SH-SY5Y (cell line): ENCODE data around the gene MAST4.

Experiments used
- GATA2 ChIP-seq: IDR thresholded peaks from 2 replicates; pipeline ENCODE4 v1.6.1; 2011; ENCODE audit warnings: mild to moderate bottlenecking, low read depth, low read length
- GATA3 ChIP-seq: IDR thresholded peaks from 2 replicates; pipeline ENCODE4 v1.6.1; 2011; ENCODE audit warnings: low read depth, mild to moderate bottlenecking, low read length, moderate library complexity

MAST4 gene

DNA sequence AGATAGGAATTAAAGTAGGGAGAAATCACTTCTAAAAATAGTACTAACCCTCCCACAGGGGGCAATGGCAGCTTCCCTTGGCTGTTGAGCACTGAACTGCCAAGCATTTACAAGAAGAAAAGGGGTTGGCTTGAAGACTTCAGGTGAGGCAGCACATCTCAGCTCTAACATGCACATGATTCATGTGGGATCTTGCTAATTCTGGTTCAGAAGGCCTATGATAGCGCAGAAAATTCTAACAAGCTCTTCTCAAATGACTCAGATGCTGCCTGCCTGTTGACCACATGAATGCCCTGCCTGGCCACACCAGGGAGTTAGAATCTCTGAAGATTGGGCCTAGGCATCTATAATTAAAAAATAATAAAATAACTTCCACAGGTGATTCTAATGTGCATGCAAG lies 577.8 kb downstream of the MAST4 start:
- TF ChIP-seq GATA3 (no peak), GATA2 (no peak)

DNA sequence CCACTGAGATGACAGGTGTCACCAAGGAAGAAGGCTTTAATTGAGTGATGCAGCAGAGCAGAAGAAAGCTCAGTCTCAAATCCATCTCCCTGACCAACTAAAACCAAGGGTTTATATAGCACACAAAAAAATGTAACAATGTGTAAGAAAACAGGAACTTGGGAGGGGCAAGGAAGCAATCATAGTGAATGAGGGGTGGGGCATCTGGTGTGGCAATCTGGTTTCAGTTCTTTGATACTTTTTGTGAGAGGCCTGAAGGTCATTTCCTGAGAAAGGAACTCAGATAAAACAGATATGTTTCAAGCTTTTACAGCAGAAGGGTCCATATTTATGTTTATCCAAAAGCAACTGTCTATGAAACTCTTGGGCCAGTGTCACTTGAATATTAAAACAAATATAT lies 580.7 kb downstream of the MAST4 start:
- TF ChIP-seq GATA3 = no peak
- TF ChIP-seq GATA2 = no peak

DNA sequence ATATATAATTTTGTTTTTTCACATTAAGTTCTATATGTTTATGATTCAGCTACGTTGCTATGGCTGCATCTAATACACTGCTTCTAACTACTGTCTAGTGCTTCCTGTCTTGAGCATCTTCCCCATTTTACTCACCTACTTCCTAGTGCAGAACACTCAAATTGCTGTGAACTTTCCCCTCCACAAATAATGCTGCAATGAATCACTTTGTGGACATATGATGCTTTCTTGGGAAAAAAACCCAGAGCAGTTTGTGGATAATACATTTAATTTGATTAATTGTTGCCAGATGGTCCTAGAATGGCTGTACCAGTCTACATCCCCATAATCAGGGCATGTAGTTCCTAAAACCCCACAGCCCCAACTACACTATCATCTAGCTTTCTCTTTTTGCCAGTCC lies 581.9 kb downstream of the MAST4 start:
- TF ChIP-seq GATA2 (no peak), GATA3 (no peak)

DNA sequence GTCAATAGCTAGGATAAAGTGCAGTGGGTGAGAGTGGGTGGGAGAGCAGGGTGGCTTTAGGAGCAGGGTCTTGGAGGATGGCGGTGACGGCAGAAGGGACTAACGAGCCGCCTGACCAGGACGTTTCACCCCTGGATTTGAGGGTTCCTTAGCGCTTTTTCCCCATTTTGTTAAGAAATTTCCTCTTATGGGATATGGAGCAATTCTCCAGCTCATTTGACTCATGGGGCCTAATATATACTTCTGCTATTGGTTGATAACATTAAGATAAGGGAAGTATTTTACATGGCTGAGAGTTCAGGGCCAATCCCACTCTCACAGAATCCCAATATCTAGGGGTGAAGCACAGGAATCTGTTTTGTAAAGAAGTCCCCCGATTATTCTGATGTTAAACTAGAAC lies 582.8 kb downstream of the MAST4 start:
- TF ChIP-seq GATA3 (no peak), GATA2 (no peak)

DNA sequence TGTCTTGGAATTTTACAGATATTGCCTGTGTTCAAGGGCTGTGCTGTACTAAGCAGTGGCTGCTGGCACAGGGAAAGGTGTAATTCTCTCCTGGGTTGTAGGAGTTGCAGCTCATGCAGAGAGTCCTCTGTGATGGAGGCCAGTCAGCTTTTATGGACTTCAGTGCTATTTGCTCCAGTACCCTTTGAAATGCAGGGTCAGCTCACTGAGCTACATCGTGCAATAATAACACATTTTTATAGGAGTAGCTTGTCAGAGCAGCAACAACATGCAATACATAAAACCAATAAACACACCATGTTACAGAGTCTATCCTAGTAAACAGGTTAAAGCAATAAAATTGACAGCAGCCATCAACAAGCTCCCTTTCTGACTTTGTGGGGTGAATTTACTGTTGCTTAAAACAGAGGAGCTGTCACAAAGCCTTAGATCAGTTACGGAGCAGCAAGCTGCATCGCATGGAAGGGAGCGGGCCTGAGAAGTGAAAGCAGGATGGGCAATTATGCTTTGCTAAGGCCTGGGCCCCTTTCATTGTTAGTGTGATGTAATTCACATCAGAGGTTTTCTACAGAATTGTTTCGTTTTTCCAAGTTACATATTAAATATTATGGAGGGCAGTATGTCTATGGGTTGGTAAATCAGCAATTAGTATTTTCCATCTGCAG lies 583.6 kb downstream of the MAST4 start:
- no peak for TF ChIP-seq GATA3
- TF ChIP-seq GATA2 = no peak

DNA sequence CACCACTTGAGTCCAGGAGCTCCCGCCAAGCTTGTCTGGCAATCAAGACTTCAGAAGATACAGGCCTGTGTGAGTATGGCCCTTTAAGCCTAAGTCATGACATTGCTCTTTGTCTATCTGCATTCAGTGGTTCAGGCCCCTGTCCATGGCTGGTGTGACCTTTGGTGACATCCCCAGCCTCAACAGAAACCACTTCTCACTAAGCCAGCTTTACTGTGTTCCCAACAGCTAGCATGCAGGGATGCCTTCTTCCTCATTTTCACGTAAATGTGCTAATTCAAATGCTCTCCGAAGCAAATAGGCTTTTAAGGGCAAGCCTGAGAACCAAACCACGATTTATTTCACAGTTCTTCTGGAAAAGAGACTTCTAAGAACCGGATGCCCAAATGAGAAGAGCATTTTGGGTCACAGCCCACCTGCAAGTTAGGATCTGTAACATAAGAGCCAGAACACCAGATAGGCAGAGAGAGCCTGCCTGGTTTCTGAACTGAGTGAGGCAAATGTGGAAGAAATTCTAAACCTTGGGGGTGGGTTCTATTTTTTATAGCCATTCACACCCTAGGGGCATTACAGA lies 585.5 kb downstream of the MAST4 start:
- TF ChIP-seq GATA2 = no peak
- no peak for TF ChIP-seq GATA3

DNA sequence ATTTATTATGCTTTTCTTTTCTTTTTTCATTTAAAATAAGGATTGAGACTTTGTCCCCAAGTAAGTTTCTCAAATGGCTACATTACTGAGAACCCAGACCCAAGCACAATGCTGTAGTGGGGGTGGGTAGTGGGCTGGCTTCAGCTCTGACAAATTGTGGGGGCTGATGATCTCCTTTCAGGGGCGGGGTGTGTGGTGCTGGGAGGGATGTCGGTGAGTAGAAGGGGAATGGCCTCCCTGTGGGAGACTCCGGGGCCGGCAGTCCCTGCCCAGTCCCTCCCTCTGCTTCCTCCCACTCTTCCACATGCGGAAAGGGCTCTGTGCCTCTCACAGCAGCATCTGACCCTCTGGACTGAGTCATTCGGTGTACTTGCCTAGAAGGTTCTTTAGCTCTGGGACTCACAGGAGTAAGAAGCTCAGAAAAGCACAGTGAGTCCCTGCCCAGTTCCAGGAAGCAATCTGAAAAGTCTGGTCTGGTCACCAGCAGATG lies 586.2 kb downstream of the MAST4 start:
- TF ChIP-seq GATA2 (no peak), GATA3 (no peak)

DNA sequence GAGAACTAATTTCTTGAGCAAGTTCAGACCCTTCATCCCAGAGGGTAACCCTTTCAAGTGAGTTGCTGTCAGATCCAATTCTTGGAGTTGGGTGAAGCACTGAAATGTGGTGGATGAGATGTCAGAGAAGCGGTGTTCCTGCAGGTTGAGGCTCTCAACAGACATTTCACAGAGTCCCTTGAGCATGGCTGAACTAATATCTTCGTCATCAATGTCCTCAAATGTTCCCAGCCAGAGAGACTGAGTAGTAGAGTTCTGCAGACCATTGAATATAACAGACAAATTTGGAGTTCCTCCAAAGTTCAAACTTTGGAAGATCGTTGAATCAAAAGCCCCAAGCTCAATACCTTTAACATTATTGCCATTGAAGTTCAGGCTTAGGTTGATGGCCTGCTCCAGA lies 587.7 kb downstream of the MAST4 start:
- no peak for TF ChIP-seq GATA3
- TF ChIP-seq GATA2 = no peak

DNA sequence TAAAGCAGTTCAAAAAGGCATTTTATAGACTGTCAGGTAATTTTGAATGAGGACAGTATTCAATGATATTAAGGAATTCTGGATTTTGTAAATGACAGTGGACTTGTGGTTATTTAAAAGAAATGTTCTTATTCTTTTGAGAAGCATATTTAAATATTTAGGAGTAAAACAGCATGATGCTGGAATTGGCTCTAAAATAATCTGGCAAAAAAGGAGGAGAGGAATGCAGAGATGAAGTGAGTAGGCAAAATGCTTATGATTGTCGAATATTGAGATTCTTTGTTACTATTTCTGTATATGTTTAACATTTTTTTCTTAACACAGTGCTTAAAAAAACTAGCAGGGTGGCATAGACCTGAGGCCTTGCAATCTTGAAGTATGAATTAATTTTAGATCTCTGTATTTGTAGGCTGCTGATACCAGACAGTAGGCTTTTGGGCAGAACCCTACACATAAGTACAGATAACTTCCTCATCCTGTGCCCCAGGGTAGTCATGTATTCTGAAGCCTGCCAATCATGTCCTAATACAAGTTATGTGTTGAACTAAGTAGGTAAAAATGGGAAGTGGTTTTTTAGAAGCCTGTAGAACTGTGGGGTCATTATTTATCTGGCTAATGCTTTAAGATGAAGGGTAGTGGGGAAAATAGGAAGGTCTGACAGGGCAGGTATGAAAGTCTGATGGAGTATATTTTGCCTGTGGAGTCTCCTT lies 591.0 kb downstream of the MAST4 start:
- TF ChIP-seq GATA3 = no peak
- TF ChIP-seq GATA2 = no peak

DNA sequence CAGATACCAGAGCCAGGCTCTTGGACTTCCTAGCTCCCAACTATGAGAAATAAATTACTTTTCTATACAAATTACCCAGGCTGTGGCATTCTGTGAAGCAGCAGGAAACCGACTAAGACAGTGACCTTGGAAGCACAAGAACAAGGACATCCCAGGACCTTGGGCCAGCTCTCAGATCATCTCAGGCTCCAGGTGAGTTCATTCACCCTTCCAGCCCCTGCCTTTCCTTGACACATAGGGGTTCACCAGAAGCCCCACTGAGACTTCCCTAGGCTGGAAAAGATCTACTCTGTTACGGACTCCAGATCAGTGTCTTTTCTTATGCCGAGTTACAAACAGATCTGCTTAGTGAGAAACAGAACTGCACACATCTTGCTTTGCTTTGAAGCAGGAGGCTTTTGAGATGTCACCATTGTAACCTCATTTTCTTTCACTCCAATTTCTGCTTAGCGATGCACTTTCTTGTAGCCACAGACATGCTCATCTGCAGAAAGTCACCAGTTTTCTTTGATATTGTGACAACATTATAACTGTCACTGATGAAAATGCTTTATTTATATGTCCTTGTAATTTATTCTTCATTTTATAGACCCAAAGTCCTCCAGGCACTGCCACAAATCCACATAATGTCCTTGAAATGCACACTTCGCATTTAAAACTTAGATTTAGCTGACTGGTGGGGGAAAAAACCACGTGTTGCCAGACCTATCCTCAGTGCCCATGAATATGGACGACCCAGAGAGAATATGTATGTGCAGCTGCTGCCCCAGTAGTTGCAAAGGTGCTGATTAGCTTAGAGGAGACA lies 592.3 kb downstream of the MAST4 start:
- TF ChIP-seq GATA2 = no peak
- no peak for TF ChIP-seq GATA3

DNA sequence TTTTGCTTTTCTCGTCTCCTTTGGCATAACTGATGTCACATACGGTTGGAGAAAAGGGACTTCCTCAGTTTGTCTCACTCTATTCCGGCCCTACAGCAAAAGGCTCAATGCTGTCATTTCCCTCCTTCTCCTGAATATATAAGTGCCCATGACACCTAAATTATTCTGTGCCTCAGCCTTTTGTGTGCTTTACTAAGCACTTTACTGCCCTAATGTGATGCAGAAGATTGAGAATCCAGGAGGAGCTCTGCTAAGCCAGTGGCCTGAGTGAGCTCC lies 592.8 kb downstream of the MAST4 start:
- TF ChIP-seq GATA2 (no peak), GATA3 (no peak)

DNA sequence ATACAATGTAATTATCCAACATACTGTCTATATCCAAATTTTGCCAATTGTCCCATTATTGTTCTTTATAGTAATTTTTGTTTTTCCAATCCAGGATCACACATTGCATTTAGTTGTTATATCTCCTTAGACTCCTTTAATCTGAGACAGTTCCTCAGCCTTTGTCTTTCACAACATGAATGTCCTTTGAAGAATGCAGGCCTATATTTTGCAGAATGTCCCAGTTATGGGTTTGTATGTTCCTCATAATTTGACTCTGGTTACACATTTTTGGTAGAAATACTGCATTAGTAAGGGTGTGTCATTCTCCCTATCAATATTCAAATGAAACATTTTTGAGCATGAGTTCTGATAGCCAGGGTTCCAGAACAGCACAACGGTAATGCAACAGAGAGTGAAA lies 593.7 kb downstream of the MAST4 start:
- TF ChIP-seq GATA3 = no peak
- TF ChIP-seq GATA2 = no peak

DNA sequence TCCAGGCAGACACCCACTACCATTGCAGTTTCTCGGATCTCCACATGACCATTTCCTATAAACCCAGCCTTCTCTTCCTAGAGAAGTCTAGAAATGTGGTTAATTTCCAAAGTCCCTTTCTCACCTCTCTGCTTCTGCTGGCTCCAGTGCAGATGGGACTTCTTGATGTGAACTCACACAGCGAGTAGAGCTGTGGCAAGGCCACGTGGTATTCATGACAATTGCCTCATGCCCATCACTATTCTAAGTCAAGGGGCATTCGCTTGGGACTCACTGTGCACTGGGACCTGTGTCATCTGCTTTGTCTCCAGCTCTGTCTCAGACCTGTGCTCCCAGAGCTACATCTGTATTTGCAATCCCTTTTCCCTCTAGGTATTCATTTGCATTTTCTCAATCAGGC lies 594.2 kb downstream of the MAST4 start:
- TF ChIP-seq GATA2 = no peak
- TF ChIP-seq GATA3 = no peak

DNA sequence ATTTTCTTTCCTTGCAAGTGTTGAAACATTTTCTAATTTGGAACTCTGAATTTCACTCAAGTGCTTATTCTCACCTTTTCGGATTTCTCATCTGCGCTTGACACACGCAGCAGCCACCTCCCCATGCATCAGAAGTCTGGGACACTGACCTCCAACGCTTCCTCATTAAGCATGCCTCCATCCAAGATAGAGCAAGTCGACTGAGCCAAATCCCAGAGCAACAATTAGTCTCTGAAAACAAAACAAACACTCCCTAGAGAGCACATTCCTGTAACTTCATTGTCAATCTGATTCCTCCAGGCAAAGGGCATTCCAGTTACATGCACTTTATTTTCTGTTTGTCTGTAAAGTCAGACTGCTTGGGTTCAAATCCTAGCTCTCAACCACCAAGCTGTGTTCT lies 594.7 kb downstream of the MAST4 start:
- TF ChIP-seq GATA3 (no peak), GATA2 (no peak)
